MM.1S (cell line): Measurements from ENCODE around the gene TPCN1.

Source experiments
- CTCF ChIP-seq: fragments of 300-600 bp; sonication (generic); IDR thresholded peaks from 2 replicates; pipeline ENCODE4 v1.5.1; 2016; ENCODE audit warnings: antibody characterized with exemption, low read length, mixed read lengths
- EZH2 ChIP-seq: fragments of 300-600 bp; sonication (generic); optimal IDR thresholded peaks from 2 replicates; pipeline ENCODE3; 2017; ENCODE audit warnings: low read depth, mild to moderate bottlenecking, antibody characterized with exemption, low read length, mixed read lengths
- EZH2phosphoT487 ChIP-seq: fragments of 300-600 bp; sonication (generic); IDR thresholded peaks from 2 replicates; pipeline ENCODE4 v1.6.1; 2018; ENCODE audit warnings: antibody characterized with exemption, low read length

GRCh38 chr12:113333418-113333750 lies 112.1 kb downstream of the TPCN1 start:
- TF ChIP-seq CTCF (no peak), EZH2phosphoT487 (no peak), EZH2 (no peak)
